ENCODE data around the gene ARAP1. TPM values are rescaled to one million over a fixed set of nuclear protein-coding genes. Genes with fewer than 3 reads are reported as not detected.

The ARAP1 gene
- total RNA-seq, 1 experiment from 2014 or later, result 73.6 TPM

DNA sequence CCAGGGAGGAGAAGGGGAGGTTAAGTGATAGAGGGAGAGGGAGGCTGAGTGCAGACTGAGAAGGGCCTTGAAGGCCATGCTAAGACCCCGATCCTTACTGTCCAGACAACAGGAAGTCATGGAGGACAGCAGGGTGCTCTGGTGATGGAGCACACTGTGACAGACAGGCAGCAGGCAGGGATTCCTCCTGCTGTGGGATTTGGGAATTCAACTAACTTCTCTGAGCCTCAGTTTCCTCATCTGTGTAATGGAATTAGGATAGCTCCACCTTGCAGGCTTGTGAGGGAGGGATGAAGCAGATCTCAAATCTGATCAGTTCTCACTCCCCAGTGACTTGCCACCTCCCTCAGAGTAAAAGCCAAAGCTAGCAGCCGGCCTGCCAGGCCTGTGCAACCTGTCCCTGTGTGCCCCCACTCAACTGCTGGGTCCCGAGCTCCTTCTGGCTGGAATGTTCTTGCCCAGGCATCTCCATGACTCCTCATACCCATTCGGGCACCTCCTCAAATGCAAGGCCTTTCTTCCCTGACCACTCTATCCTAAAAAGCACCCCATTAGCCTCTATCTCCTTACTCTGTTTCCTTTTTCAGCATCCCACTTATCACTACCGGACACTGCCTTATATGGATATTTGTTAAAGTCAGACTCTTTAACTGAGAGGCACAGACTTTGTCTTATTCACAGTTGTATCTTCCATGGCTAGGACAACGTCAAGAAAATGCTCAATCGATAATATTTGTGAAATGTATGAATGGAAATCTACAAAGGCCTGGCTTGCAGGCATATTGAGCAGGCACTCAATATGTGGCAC is 9.5 kb downstream of the ARAP1 start:
- Histone ChIP-seq H3K4me3 (ENCODE audit: low read depth in 2 of 2, low read length in 2 of 2) (no peak overlapping the region), H3K4me1 (ENCODE audit: control insufficient read depth, insufficient read depth, low read length) (peaks cover 17% of the 10 kb centered on the region), H3K36me3 (ENCODE audit: control insufficient read depth, insufficient read depth, low read length) (no peaks in the 10 kb centered on the region), H3K27ac (ENCODE audit: low read length) (peak overlapping the region; percentile 2; the same call in 1 of the 2 replicates), H3K9me3 (ENCODE audit: control insufficient read depth, insufficient read depth, low read depth, low read length) (no peaks in the 10 kb centered on the region), H3K27me3 (ENCODE audit: control insufficient read depth, insufficient read depth, low read length) (no peaks in the 10 kb centered on the region)
- in situ Hi-C loops (cut with HindIII; ENCODE audit: low pct_unique_long_range_greater_than_20kb, low sequenced_read_pairs), result no loop called here
- ChIA-PET POLR2A (no interaction called here), CTCF (no interaction called here)
- intact Hi-C loops (cut with micrococcal nuclease; ENCODE audit: unreplicated experiment), result no loop called here
- no peak for ATAC-seq
- BruUV-seq (replicated peaks), result no TSS peak
- no peak for DNase-seq (ENCODE audit: low read depth, low spot score)
- TF ChIP-seq, protein P1, sequence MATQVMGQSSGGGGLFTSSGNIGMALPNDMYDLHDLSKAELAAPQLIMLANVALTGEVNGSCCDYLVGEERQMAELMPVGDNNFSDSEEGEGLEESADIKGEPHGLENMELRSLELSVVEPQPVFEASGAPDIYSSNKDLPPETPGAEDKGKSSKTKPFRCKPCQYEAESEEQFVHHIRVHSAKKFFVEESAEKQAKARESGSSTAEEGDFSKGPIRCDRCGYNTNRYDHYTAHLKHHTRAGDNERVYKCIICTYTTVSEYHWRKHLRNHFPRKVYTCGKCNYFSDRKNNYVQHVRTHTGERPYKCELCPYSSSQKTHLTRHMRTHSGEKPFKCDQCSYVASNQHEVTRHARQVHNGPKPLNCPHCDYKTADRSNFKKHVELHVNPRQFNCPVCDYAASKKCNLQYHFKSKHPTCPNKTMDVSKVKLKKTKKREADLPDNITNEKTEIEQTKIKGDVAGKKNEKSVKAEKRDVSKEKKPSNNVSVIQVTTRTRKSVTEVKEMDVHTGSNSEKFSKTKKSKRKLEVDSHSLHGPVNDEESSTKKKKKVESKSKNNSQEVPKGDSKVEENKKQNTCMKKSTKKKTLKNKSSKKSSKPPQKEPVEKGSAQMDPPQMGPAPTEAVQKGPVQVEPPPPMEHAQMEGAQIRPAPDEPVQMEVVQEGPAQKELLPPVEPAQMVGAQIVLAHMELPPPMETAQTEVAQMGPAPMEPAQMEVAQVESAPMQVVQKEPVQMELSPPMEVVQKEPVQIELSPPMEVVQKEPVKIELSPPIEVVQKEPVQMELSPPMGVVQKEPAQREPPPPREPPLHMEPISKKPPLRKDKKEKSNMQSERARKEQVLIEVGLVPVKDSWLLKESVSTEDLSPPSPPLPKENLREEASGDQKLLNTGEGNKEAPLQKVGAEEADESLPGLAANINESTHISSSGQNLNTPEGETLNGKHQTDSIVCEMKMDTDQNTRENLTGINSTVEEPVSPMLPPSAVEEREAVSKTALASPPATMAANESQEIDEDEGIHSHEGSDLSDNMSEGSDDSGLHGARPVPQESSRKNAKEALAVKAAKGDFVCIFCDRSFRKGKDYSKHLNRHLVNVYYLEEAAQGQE (IDR thresholded peaks at IDR 0.05; ENCODE audit: insufficient read depth in 1 of 2, low read depth in 2 of 2, low read length in 1 of 2), result no peak
- TF ChIP-seq, protein P2, sequence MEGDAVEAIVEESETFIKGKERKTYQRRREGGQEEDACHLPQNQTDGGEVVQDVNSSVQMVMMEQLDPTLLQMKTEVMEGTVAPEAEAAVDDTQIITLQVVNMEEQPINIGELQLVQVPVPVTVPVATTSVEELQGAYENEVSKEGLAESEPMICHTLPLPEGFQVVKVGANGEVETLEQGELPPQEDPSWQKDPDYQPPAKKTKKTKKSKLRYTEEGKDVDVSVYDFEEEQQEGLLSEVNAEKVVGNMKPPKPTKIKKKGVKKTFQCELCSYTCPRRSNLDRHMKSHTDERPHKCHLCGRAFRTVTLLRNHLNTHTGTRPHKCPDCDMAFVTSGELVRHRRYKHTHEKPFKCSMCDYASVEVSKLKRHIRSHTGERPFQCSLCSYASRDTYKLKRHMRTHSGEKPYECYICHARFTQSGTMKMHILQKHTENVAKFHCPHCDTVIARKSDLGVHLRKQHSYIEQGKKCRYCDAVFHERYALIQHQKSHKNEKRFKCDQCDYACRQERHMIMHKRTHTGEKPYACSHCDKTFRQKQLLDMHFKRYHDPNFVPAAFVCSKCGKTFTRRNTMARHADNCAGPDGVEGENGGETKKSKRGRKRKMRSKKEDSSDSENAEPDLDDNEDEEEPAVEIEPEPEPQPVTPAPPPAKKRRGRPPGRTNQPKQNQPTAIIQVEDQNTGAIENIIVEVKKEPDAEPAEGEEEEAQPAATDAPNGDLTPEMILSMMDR (IDR thresholded peaks at IDR 0.05), result no peak
- TF ChIP-seq POLR2AphosphoS5 (IDR thresholded peaks at IDR 0.05; ENCODE audit: low read depth, low read length) (no peak), SIN3A (IDR thresholded peaks at IDR 0.05; ENCODE audit: borderline replicate concordance, insufficient read depth, low read depth, low read length) (no peak), TCF7L2 (IDR thresholded peaks at IDR 0.05; ENCODE audit: low read depth, low read length) (no peak)

DNA sequence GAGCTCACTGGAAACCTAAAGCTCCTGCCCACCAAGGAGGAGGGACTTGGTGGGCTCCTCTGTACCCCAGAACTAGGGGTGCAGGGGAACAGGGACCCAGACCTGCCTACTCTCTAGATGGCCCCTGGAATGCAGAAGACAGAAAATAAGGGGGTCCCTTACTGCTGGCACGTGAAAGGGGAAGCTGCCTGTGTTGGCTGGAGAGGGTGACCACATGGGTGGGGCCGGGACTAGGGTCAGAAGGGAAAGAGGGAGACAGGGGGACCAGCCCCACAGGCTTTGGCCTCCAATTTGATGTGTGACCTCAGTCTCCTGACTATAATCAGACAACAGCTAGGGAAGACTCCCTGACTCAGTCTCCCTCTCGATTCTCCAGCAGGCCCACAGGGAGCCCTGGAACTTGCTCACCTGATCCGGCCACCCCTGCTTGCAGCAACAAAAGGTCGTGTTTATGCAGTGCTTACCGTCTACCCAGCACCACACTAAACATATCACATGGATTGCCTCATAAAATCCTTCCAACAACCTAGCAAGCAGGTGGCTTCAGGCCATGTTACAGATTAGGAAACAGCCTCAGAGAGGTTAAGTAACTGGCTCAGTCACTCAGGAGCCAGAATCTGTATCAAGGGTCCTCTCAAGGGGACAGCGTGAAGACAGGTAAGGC is 10.2 kb downstream of the ARAP1 start:
- no peaks in the 10 kb centered on the region for H3K36me3 ChIP-seq (ENCODE audit: control insufficient read depth, insufficient read depth, low read length)
- no peaks in the 10 kb centered on the region for H3K27me3 ChIP-seq (ENCODE audit: control insufficient read depth, insufficient read depth, low read length)
- no peaks in the 10 kb centered on the region for H3K9me3 ChIP-seq (ENCODE audit: control insufficient read depth, insufficient read depth, low read depth, low read length)
- peak overlapping the region; percentile 35 for H3K27ac ChIP-seq (ENCODE audit: low read length)
- no peak overlapping the region for H3K4me3 ChIP-seq (ENCODE audit: low read depth in 2 of 2, low read length in 2 of 2)
- DNase-seq (ENCODE audit: low read depth, low spot score), result no peak
- TF ChIP-seq TCF7L2 (IDR thresholded peaks at IDR 0.05; ENCODE audit: low read depth, low read length) (no peak), POLR2AphosphoS5 (IDR thresholded peaks at IDR 0.05; ENCODE audit: low read depth, low read length) (no peak), SIN3A (IDR thresholded peaks at IDR 0.05; ENCODE audit: borderline replicate concordance, insufficient read depth, low read depth, low read length) (no peak)
- TF ChIP-seq, protein P2 (IDR thresholded peaks at IDR 0.05), result no peak
- TF ChIP-seq, protein P1 (IDR thresholded peaks at IDR 0.05; ENCODE audit: insufficient read depth in 1 of 2, low read depth in 2 of 2, low read length in 1 of 2), result no peak
- ATAC-seq, result no peak
- no TSS peak for BruUV-seq (replicated peaks)
- in situ Hi-C loops (cut with HindIII; ENCODE audit: low pct_unique_long_range_greater_than_20kb, low sequenced_read_pairs), result no loop called here
- ChIA-PET POLR2A (interaction anchor here (0.6 kb wide), 1 partner anchor 23 kb away, joined by 3 read pairs; no protein-coding TSS in a partner anchor), CTCF (no interaction called here)
- intact Hi-C loops (cut with micrococcal nuclease; ENCODE audit: unreplicated experiment), result no loop called here
- H3K4me1 ChIP-seq (ENCODE audit: control insufficient read depth, insufficient read depth, low read length), result peaks cover 17% of the 10 kb centered on the region

Data from Panc1 (cell line).